HepG2 (cell line): Measurements from ENCODE around the gene CLTCL1. TPM values are rescaled to one million over a fixed set of nuclear protein-coding genes. Genes with fewer than 3 reads are reported as not detected.

Experiments used
- ATAC-seq: fragments of 200-7000 bp; cut with Tn5 transposase; 3 replicates; pipeline ENCODE4 v1.9.1; 2020; ENCODE audit warnings: mild to moderate bottlenecking, moderate library complexity
- BruUV-seq: library from RNA; stranded (reverse); fragments of 400-500 nt; replicated peaks from 2 replicates; lab custom pipeline; 2021; lab: Mats Ljungman, UMichigan
- CTCF ChIA-PET: fragments of 300-600 bp; formaldehyde crosslinking; extraction: SDS; loops from one replicate; lab custom pipeline; 2021; ENCODE audit warnings: low total read pairs, inconsistent platforms, low intra/inter-chr PET ratio; lab: Yijun Ruan, JAX
- POLR2A ChIA-PET: fragments of 350-600 bp; sonication (Branson Sonifier 250); formaldehyde crosslinking; loops from one replicate; lab custom pipeline; 2020; ENCODE audit warnings: antibody characterized with exemption, inconsistent platforms; lab: Yijun Ruan, JAX
- DNase-seq: peaks from one replicate; pipeline ENCODE4 v3.0.0-alpha.2; 2015; ENCODE audit warnings: low spot score
- FAIRE-seq: peaks from 3 replicates; lab custom pipeline; 2011; peaks lifted over from hg19 to GRCh38; lab: Jason Lieb, UNC
- H2AFZ ChIP-seq: one replicate; pipeline ENCODE4 v1.6.1; 2011; ENCODE audit warnings: low read length, inconsistent platforms
- H3K27ac ChIP-seq: fragments of 300-600 bp; 3 replicates; pipeline ENCODE4 v1.8.0; 2011; ENCODE audit warnings: mixed run types, mild to moderate bottlenecking, mixed read lengths, low read length, inconsistent platforms; ENCODE audit not compliant: insufficient read depth; ENCODE audit errors: extremely low read length
- H3K27me3 ChIP-seq, 2 experiments: fragments of 200-600 bp in 1 of 2; 2 replicates in 1 of 2; 3 replicates in 1 of 2; pipeline versions ENCODE4 v1.6.0 to v1.8.0; 2011; ENCODE audit warnings: low read length in 2 of 2, mild to moderate bottlenecking in 2 of 2, moderate library complexity in 2 of 2, inconsistent platforms in 1 of 2; ENCODE audit not compliant: insufficient read depth in 2 of 2, control insufficient read depth in 1 of 2
- H3K36me3 ChIP-seq, 2 experiments: fragments of 200-600 bp in 1 of 2; replicated peaks in 1 of 2; 2 replicates in 1 of 2; 3 replicates in 1 of 2; pipeline versions ENCODE4 v1.5.1 to v1.8.0; 2011; ENCODE audit warnings: low read length in 2 of 2, inconsistent platforms in 1 of 2; ENCODE audit not compliant: insufficient read depth in 2 of 2, control insufficient read depth in 1 of 2
- H3K4me1 ChIP-seq: 2 replicates; pipeline ENCODE4 v1.5.1; 2012; ENCODE audit warnings: low read length, inconsistent platforms; ENCODE audit not compliant: insufficient read depth
- H3K4me2 ChIP-seq: 2 replicates; pipeline ENCODE4 v1.6.0; 2011; ENCODE audit warnings: low read depth, low read length, inconsistent platforms
- H3K4me3 ChIP-seq, 3 experiments: fragments of 200-600 bp in 1 of 3; sonication (generic), shearing (Covaris generic) in 1 of 3; replicated peaks in 1 of 3; 2 replicates each; pipeline ENCODE4 v1.5.1; 2011 to 2016; ENCODE audit warnings: low read length in 3 of 3, inconsistent platforms in 2 of 3, low read depth in 2 of 3, mild to moderate bottlenecking in 2 of 3, control low read depth in 1 of 3, mixed read lengths in 1 of 3; ENCODE audit not compliant: insufficient read depth in 1 of 3
- H3K79me2 ChIP-seq: one replicate; pipeline ENCODE4 v1.6.1; 2011; ENCODE audit warnings: low read length, inconsistent platforms; ENCODE audit not compliant: insufficient read depth
- H3K9ac ChIP-seq: 2 replicates; pipeline ENCODE4 v1.6.0; 2011; ENCODE audit warnings: mild to moderate bottlenecking, low read depth, low read length, inconsistent platforms; ENCODE audit not compliant: insufficient read depth
- H3K9me3 ChIP-seq: 2 replicates; pipeline ENCODE4 v1.5.1; 2012; ENCODE audit warnings: mild to moderate bottlenecking, low read length
- H4K20me1 ChIP-seq: 2 replicates; pipeline ENCODE4 v1.6.0; 2011; ENCODE audit warnings: inconsistent platforms, mild to moderate bottlenecking, low read length, moderate library complexity; ENCODE audit not compliant: insufficient read depth
- FIP1L1 ChIP-seq: fragments of 200-400 bp; formaldehyde crosslinking; IDR thresholded peaks from 2 replicates; pipeline ENCODE4 v1.6.1; 2018; ENCODE audit warnings: low read depth, mild to moderate bottlenecking, low read length, moderate library complexity, borderline replicate concordance; ENCODE audit not compliant: insufficient read depth
- POLR2A ChIP-seq, 2 experiments: IDR thresholded peaks; 2 replicates each; pipeline ENCODE4 v1.6.1; 2011; ENCODE audit warnings: low read depth in 2 of 2, low read length in 2 of 2, mild to moderate bottlenecking in 1 of 2, moderate library complexity in 1 of 2; ENCODE audit not compliant: insufficient read depth in 1 of 2
- SUZ12 ChIP-seq: fragments of 150-350 bp; IDR thresholded peaks from 2 replicates; pipeline ENCODE4 v1.6.1; 2014; ENCODE audit warnings: low read depth, low read length
- ZFP82 ChIP-seq: sonication (generic); formaldehyde crosslinking; IDR thresholded peaks from 2 replicates; pipeline ENCODE4 v1.5.1; 2020; ENCODE audit warnings: mild to moderate bottlenecking, missing genetic modification reagents, borderline replicate concordance
- ZNF24 ChIP-seq: fragments of 450-650 bp; IDR thresholded peaks from 2 replicates; pipeline ENCODE4 v1.6.1; 2017; ENCODE audit warnings: antibody characterized with exemption, mild to moderate bottlenecking
- ZNF660 ChIP-seq: sonication (generic); formaldehyde crosslinking; IDR thresholded peaks from 2 replicates; pipeline ENCODE4 v1.5.1; 2020; ENCODE audit warnings: mild to moderate bottlenecking, low read depth, missing genetic modification reagents, borderline replicate concordance
- WGBS: methylation state at CpG from one replicate; pipeline ENCODE4 v1.1.6; 2017; ENCODE audit warnings: low lambda C conversion rate; 5-methylcytosine and 5-hydroxymethylcytosine counted together
- in situ Hi-C: cut with HindIII; loops from 2 replicates; pipeline ENCODE4 v1.10.0; 2017; ENCODE audit warnings: low pct_unique_long_range_greater_than_20kb; ENCODE audit not compliant: extremely low pct_ligation_motif_present
- intact Hi-C: fragments of 100-400 bp; cut with micrococcal nuclease; formaldehyde crosslinking; loops from one replicate; pipeline ENCODE4 v1.10.0; 2022; ENCODE audit not compliant: unreplicated experiment
- polyA plus RNA-seq, 8 experiments: library from polyadenylated mRNA; depleted of rRNA in 3 of 8; stranded (reverse) in 7 of 8; unstranded in 1 of 8; fragments of >200 nt; fragmentation: Illumina TruSeq in 4 of 8; extraction: Trizol in 4 of 8; gene quantifications; 2 replicates each; pipeline versions ENCODE4 v1.2.1 to v1.2.3, GENCODE V29; 2011 to 2016; ENCODE audit warnings: low read depth in 4 of 8, missing spikeins in 1 of 8, mixed read lengths in 1 of 8; ENCODE audit not compliant: insufficient read depth in 1 of 8
- total RNA-seq, 5 experiments: library from RNA; depleted of rRNA; stranded (reverse); fragments of >200 nt; fragmentation: Illumina TruSeq; extraction: Trizol; gene quantifications; 2 replicates each; pipeline ENCODE4 v1.2.3, GENCODE V29; 2016; ENCODE audit warnings: low read depth in 1 of 5
- TF ChIP-seq, protein P1 (sequence below): sonication (generic); formaldehyde crosslinking; IDR thresholded peaks from 2 replicates; pipeline ENCODE4 v1.4.0; 2020; ENCODE audit warnings: missing genetic modification reagents

The CLTCL1 gene
- total and polyA plus RNA-seq, 2 of the 13 experiments (the other 11 are each of a cell fraction or from before 2014, with no cell fraction given), result 8.1 to 10.9 TPM

DNA sequence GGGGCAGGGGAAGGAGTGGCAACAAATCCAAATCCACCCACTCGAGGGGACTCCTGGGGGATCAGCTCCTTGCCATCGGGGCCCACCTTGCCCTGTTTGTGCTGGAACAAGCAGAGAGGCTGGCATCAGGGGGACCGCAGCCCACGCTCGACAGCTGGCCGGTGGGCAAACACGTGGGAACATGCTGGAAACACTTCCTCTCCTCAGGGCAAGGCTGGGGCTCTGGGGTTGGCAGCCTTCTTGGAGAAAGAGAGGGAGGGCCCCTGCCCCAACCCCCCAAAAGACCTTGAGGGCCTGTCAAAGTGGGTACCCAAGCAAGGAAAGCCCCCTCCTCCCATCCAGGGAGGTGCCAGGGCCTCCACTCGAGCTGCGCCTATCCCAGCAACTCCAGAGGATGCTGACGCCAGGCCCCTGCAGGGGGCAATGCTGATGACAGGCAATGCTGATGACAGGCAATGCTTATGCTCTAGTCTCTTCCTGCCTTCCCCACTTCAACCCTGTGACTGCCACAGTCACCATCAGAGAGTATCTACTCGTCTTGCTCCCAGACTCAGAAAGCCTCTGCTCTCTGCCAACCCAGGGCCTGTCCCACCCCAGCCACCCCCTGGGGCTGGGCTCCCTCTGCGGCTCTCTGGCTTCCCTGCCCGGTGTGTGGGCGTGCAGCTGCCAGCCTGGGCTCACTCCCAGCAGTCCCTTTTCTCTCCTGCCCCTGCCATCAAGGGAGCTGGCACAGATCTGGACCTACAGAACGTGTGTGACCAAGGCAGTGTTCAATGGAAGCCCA, 153.1 kb downstream of the CLTCL1 start:
- CTCF ChIA-PET, result no interaction called here
- Histone ChIP-seq H3K4me1 (peaks cover 5% of the 10 kb centered on the region), H3K27ac (no peak overlapping the region), H3K4me2 (no peak overlapping the region), H3K4me3 (no peak overlapping the region), H3K36me3 (peaks cover 23 to 74% of the 10 kb centered on the region in 2 experiments; a peak in 4 of 5 replicates), H3K27me3 (no peaks in the 10 kb centered on the region), H3K9me3 (no peaks in the 10 kb centered on the region), H4K20me1 (no peaks in the 10 kb centered on the region), H2AFZ (no peak overlapping the region), H3K9ac (no peak overlapping the region), H3K79me2 (peaks cover 3% of the 10 kb centered on the region)
- intact Hi-C loops (no loop called here), in situ Hi-C loops (no loop called here)
- 98% methylated on average over 8 of the region's 15 CpGs for WGBS
- no peak for ATAC-seq
- no peak for DNase-seq
- no peak for FAIRE-seq
- TF ChIP-seq SUZ12 (no peak), POLR2A (IDR thresholded peaks at IDR 0.05; ENCODE audit: insufficient read depth in 1 of 2, low read depth in 2 of 2, low read length in 2 of 2) (no peak), ZNF24 (no peak), FIP1L1 (no peak), ZFP82 (CRISPR knock-in tag) (no peak), ZNF660 (CRISPR knock-in tag) (no peak)
- TF ChIP-seq, protein P1, sequence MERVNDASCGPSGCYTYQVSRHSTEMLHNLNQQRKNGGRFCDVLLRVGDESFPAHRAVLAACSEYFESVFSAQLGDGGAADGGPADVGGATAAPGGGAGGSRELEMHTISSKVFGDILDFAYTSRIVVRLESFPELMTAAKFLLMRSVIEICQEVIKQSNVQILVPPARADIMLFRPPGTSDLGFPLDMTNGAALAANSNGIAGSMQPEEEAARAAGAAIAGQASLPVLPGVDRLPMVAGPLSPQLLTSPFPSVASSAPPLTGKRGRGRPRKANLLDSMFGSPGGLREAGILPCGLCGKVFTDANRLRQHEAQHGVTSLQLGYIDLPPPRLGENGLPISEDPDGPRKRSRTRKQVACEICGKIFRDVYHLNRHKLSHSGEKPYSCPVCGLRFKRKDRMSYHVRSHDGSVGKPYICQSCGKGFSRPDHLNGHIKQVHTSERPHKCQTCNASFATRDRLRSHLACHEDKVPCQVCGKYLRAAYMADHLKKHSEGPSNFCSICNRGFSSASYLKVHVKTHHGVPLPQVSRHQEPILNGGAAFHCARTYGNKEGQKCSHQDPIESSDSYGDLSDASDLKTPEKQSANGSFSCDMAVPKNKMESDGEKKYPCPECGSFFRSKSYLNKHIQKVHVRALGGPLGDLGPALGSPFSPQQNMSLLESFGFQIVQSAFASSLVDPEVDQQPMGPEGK (CRISPR knock-in tag), result no peak
- BruUV-seq, result no TSS peak
- POLR2A ChIA-PET, result no interaction called here
